ENCODE results near the gene MPDU1. TPM values are rescaled to one million over a fixed set of nuclear protein-coding genes. Genes with fewer than 3 reads are reported as not detected.
"Not testable (repeated sequence)": the region's sequence is repeated elsewhere in the genome, so short reads cannot be mapped to it uniquely, and the experiment has no call there.

Gene MPDU1
- polyA plus RNA-seq, 1 donor: 43.1 TPM

GRCh38 chr17:7614425-7615264 lies 31.0 kb downstream of the MPDU1 start, which contains the start of gene FXR2:
FXR2 (minus strand) TSS chr17:7614897; CDS start chr17:7614532, 365 bp downstream.
- DNase-seq (ENCODE audit: low read depth): peak; percentile 100

- DNase-seq (ENCODE audit: low read depth): no peak
These were observed 31.7 kb downstream of the MPDU1 start for GRCh38 chr17:7615265-7615747.

GRCh38 chr17:7618608-7619007 lies 35.0 kb downstream of the MPDU1 start:
- no peak for DNase-seq (ENCODE audit: low read depth)

- no peak for DNase-seq (ENCODE audit: low read depth)
These were observed 37.2 kb downstream of the MPDU1 start for GRCh38 chr17:7620835-7621234.

GRCh38 chr17:7623661-7624060 lies 40.0 kb downstream of the MPDU1 start:
- DNase-seq (ENCODE audit: low read depth): no peak

GRCh38 chr17:7625749-7626148 lies 42.1 kb downstream of the MPDU1 start:
- not testable (repeated sequence) for DNase-seq (ENCODE audit: low read depth)

- DNase-seq (ENCODE audit: low read depth): no peak
These were observed 42.7 kb downstream of the MPDU1 start for GRCh38 chr17:7626307-7626706.

GRCh38 chr17:7626956-7627249 lies 43.3 kb downstream of the MPDU1 start:
- DNase-seq (ENCODE audit: low read depth): no peak

- peak; percentile 86 for DNase-seq (ENCODE audit: low read depth)
These were observed 43.8 kb downstream of the MPDU1 start, which contains the start of gene SAT2 for GRCh38 chr17:7627250-7628121. SAT2 (minus strand) TSS chr17:7627821; CDS start chr17:7627635, 186 bp downstream.

GRCh38 chr17:7629939-7630571 lies 46.4 kb downstream of the MPDU1 start, which contains the start of gene SHBG:
SHBG (plus strand) TSS chr17:7630135; CDS start chr17:7630173, 38 bp downstream.
- DNase-seq (ENCODE audit: low read depth): no peak

GRCh38 chr17:7631398-7632380 lies 48.0 kb downstream of the MPDU1 start:
- no peak for DNase-seq (ENCODE audit: low read depth)

- DNase-seq (ENCODE audit: low read depth): no peak
These were observed 48.8 kb downstream of the MPDU1 start for GRCh38 chr17:7632492-7632894.

- DNase-seq (ENCODE audit: low read depth): no peak
These were observed 49.4 kb downstream of the MPDU1 start for GRCh38 chr17:7633093-7633492.

- no peak for DNase-seq (ENCODE audit: low read depth)
These were observed 50.7 kb downstream of the MPDU1 start for GRCh38 chr17:7634384-7634783.

GRCh38 chr17:7636163-7636562 lies 52.5 kb downstream of the MPDU1 start:
- no peak for DNase-seq (ENCODE audit: low read depth)

Other genes with a start within 250 kb of the MPDU1 start
- gene ACAP1, start 247.3 kb upstream of the MPDU1 start, polyA plus RNA-seq (ENCODE audit: insufficient read length): 11.3 TPM
- gene KCTD11, start 231.7 kb upstream of the MPDU1 start, polyA plus RNA-seq (ENCODE audit: insufficient read length): 6.5 TPM
- not detected for gene TMEM95, start 228.7 kb upstream of the MPDU1 start, polyA plus RNA-seq (ENCODE audit: insufficient read length)
- gene TNK1, start 202.8 kb upstream of the MPDU1 start, polyA plus RNA-seq (ENCODE audit: insufficient read length): 0.71 TPM
- gene PLSCR3, start 189.3 kb upstream of the MPDU1 start, polyA plus RNA-seq (ENCODE audit: insufficient read length): 27.7 TPM
- 55.6 TPM for gene TMEM256, start 179.8 kb upstream of the MPDU1 start, polyA plus RNA-seq (ENCODE audit: insufficient read length)
- gene NLGN2, start 176.0 kb upstream of the MPDU1 start, polyA plus RNA-seq (ENCODE audit: insufficient read length): 24.5 TPM
- gene SPEM1, start 163.5 kb upstream of the MPDU1 start, polyA plus RNA-seq (ENCODE audit: insufficient read length): not detected
- not detected for gene SPEM2, start 158.2 kb upstream of the MPDU1 start, polyA plus RNA-seq (ENCODE audit: insufficient read length)
- not detected for gene SPEM3, start 155.0 kb upstream of the MPDU1 start, polyA plus RNA-seq (ENCODE audit: insufficient read length)
- gene TMEM102, start 148.4 kb upstream of the MPDU1 start, polyA plus RNA-seq (ENCODE audit: insufficient read length): 0.87 TPM
- gene FGF11, start 144.3 kb upstream of the MPDU1 start, polyA plus RNA-seq (ENCODE audit: insufficient read length): 1.4 TPM
- gene CHRNB1, start 138.8 kb upstream of the MPDU1 start, polyA plus RNA-seq (ENCODE audit: insufficient read length): 89.3 TPM
- gene ZBTB4, start 104.2 kb upstream of the MPDU1 start, polyA plus RNA-seq (ENCODE audit: insufficient read length): 25.1 TPM
- 0.15 TPM for gene SLC35G6, start 102.4 kb upstream of the MPDU1 start, polyA plus RNA-seq (ENCODE audit: insufficient read length)
- 53.3 TPM for gene POLR2A, start 99.5 kb upstream of the MPDU1 start, polyA plus RNA-seq (ENCODE audit: insufficient read length)
- gene TNFSF12, start 34.8 kb upstream of the MPDU1 start, polyA plus RNA-seq (ENCODE audit: insufficient read length): 25.8 TPM
- 2.6 TPM for gene TNFSF13, start 25.1 kb upstream of the MPDU1 start, polyA plus RNA-seq (ENCODE audit: insufficient read length)
- 31.7 TPM for gene SENP3, start 21.9 kb upstream of the MPDU1 start, polyA plus RNA-seq (ENCODE audit: insufficient read length)
- gene CD68, start 4.2 kb upstream of the MPDU1 start, polyA plus RNA-seq (ENCODE audit: insufficient read length): 25.6 TPM
- gene SOX15, start 6.2 kb downstream of the MPDU1 start, polyA plus RNA-seq (ENCODE audit: insufficient read length): 1.7 TPM
- gene FXR2, start 31.0 kb downstream of the MPDU1 start, polyA plus RNA-seq (ENCODE audit: insufficient read length): 38.5 TPM
- gene SAT2, start 44.0 kb downstream of the MPDU1 start, polyA plus RNA-seq (ENCODE audit: insufficient read length): 61.7 TPM
- 0.51 TPM for gene SHBG, start 46.3 kb downstream of the MPDU1 start, polyA plus RNA-seq (ENCODE audit: insufficient read length)
- 33.9 TPM for gene ATP1B2, start 67.1 kb downstream of the MPDU1 start, polyA plus RNA-seq (ENCODE audit: insufficient read length)
- gene TP53, start 103.6 kb downstream of the MPDU1 start, polyA plus RNA-seq (ENCODE audit: insufficient read length): 32.3 TPM
- gene WRAP53, start 104.6 kb downstream of the MPDU1 start, polyA plus RNA-seq (ENCODE audit: insufficient read length): 6.6 TPM
- 4.4 TPM for gene EFNB3, start 121.3 kb downstream of the MPDU1 start, polyA plus RNA-seq (ENCODE audit: insufficient read length)
- 4.3 TPM for gene DNAH2, start 133.9 kb downstream of the MPDU1 start, polyA plus RNA-seq (ENCODE audit: insufficient read length)